Measurements from ENCODE around the gene SGK2.

Gene SGK2
- total RNA-seq: 0.56 reads per million

DNA sequence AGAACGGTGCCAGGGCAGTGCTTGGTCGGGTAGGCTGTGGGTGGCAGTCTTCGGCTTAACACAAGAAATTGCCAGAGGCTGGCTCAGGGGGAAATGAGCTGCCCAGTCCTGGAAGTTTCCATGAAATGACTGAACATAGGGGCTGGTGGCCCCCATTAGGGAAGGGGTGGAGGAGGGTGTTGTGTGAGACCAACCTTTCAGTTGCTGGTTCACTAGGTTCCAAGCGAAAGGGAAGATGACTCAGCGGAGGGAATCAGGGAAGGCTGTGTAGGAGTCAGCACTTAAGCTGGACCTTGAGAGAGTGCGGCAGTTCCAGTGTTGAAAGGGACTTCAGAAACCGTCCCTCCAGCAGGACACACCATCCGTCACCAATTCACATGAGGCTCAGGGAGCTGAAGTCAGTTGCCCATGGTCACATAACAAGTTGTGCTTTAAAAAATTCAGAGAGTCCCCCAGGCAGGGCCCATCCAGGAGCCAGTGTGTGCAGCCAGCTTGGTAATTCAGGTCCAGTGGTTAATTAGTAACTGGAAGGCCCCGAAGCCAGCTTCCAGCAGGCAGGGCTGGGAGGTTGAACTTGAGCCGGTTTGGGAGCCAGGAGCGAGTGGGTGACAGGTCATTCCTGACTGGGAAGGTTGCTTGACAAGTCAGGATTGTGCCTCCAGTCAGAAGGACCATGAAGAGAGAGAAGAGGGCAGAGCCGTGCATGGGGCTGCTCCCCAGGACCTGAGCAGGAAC is at the start of gene SGK2:
Gene SGK2 (plus strand): TSS at position 616 of the 735 bp plus-strand sequence. CDS start 7,469 bp downstream, outside the sequence.
- no peak for DNase-seq

- no peak for DNase-seq
Observed at GRCh38 chr20:43511879-43512278, 46.9 kb upstream of the SGK2 start.

DNA sequence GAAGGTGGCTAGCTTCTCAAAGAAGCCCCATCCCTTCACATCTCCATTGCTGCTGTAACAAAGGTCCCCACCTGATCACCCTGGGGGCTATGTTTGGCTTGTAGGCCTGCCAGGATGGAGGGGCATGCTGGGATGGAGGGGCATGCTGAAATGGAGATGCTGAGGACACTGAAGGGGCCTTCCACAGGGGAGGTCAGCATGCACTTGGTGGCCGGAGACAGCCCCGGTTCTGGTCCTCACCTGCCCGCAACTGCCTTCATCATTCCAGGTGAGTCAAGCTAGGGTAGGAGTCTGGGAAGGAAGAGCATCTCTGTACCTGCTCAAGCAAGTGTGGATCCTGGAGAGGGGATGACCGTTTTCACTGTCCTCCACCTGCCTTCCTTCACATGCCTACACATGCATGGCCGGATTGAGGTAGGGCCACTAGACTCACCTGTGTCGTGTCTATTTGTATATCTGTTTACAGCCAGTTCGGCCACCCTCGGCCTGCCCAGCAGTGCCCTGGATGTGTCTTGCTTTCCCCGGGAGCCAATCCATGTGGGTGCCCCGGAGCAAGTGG is 45.4 kb upstream of the SGK2 start:
- no peak for DNase-seq

- peak; percentile 87 for DNase-seq
Observed at GRCh38 chr20:43513931-43514647, 44.7 kb upstream of the SGK2 start.

DNA sequence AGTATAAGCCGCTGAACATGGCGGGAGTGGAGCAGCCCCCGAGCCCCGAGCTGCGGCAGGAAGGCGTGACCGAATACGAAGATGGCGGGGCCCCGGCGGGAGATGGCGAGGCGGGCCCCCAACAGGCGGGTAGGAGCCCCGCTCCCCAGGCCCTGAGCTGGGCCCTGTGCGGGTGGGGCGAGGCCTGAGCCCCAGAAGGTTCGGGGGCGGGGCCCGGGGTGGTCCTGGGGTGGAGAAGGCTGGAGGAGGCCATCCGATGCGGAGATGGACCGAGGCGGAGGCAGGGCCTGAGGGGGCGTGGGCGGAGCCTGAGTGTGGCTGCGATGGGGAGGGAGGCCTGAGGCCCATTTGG is 44.2 kb upstream of the SGK2 start:
- peak; percentile 12 for DNase-seq

- no peak for DNase-seq
Observed at GRCh38 chr20:43515628-43516027, 43.2 kb upstream of the SGK2 start.

GRCh38 chr20:43516251-43516824 is 42.5 kb upstream of the SGK2 start:
- no peak for DNase-seq

DNA sequence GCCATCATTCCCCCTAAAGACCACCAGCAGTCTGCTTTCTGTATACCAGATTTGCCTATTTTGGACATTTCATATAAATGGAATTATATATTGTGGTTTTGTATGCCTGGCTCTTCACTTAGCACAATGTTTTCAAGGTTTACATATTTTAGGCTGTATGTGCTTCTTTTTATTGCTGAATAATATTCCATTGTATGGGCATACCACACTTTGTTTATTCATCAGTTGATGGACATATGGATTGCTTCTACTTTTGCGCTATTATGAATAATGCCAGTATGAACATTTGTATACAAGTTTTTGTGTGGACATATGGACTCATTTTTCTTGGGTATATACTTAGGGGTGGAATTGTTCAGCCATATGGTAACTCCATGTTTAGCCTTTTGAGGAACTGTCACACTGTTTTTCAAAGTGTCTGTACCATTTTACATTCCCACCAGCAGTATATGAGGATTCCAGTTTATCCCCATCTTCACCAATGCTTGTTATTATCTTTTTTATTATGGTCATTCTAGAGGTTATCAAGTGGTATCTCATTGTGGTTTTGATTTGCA is 38.7 kb upstream of the SGK2 start:
- no peak for DNase-seq

GRCh38 chr20:43525021-43525420 is 33.8 kb upstream of the SGK2 start:
- no peak for DNase-seq

GRCh38 chr20:43528258-43528875 is 30.5 kb upstream of the SGK2 start:
- no peak for DNase-seq

- DNase-seq: no peak
Observed at GRCh38 chr20:43529051-43529450, 29.8 kb upstream of the SGK2 start.

DNA sequence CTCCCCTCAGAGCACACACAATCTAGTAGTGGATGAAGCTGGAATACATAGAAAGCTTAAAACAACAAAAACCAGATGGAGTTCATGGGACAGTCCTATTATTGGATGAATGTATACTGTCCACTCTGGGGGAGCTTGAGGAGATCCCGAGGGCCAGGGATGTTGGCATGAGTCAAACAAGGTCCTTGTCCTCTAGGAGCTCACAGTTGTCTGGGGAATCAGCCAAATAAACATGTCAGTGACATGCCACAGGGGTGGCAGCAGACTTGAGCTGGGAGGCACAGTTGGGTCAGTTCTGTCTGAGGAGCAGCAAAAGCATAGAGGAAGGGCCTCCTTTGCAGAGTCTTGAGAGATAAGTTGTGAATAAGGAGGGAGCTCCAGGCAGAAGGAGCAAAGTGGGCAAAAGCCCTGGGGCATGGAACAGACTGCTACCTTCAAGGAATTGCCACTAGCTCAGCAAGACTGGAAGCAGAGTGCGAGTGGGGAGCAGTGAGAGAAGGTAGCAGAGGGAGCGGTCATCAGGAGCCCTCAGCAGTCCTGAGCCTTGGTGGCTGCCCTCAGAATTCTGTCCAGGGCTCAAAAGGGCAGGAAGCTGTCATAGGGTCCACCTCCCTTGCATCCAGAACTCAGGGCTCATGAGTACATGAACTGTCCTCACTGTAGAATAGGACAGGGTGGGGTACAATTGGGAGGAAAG is 29.2 kb upstream of the SGK2 start:
- DNase-seq: no peak

DNA sequence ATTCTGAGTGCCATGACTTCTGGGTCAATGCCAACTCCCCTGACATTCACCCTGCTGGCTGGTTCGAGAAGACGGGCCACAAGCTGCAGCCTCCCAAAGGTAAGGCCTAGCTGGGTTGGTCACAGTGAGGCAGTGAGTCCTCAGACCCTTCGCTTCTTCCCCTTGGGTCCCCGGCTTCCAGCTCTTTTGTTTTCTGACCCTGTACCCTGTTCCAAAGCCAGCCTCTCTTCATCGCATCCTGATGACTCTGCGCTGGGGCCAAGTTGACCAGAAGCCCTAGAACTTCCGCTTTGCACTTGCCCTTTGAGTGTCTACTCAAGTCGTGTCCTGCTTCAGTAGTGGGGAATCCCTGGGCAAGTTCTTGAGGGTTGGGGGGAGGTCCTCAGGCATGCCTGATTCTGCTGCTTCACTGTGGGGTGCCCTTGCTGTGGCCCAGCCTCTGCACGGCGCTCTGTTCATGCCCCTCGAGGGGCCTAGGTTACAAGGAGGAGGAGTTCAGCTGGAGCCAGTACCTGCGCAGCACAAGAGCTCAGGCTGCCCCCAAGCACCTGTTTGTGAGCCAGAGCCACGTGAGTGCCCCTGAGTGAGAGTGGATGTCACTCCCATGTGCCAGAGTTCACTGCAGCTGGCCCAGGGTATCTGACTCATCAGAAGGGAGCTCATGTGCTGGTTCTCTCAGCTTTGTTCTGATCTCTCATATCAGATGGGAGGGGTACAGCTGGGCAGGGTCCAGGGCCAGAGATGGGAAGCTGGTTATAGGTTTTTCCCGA is 28.3 kb upstream of the SGK2 start:
- no peak for DNase-seq

- DNase-seq: no peak
Observed at GRCh38 chr20:43531091-43531443, 27.8 kb upstream of the SGK2 start.

DNA sequence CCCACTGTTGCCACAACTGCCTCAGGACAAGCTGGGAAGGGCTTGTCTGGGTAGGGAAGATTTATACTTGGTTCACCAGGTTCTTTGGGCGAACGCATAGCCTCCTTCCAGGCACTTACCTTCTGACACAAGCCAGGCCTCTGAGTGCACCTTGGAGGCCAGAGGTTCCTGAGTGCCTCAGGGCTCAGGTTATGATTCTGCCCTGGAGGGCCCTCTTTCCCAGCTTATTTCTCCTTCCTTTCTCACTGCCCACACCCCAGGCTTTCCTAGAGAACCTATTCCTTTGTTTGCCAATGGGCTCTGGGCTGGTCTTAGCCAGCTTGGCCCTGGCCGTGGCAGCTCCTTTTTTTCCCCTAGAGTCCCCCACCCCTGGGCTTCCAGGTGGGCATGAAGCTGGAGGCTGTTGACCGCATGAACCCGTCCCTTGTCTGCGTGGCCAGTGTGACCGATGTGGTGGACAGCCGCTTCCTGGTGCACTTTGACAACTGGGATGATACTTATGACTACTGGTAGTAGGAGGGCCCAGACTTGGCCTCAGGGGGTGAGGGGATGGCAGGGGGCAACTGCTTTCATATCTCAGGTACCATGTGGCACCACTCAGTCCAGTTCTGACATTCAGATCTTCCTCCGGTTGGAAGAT is 26.3 kb upstream of the SGK2 start:
- DNase-seq: no peak

DNA sequence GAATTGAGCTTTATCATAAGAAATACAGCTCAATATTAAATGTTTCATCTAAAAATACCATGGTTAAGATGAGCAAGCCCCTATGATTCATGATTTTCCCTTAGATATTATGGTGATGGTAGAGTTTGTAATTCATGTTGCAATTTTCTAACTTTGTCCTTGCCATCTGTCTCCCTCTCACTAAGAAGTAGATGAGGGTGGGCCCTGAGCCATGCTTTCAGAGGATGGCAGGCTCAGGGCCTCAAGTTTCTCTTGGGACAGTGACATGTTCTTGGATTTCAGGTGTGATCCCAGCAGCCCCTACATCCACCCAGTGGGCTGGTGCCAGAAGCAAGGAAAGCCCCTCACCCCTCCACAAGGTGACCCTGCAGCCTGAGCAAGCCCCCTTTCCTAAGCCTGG is 25.8 kb upstream of the SGK2 start:
- no peak for DNase-seq

DNA sequence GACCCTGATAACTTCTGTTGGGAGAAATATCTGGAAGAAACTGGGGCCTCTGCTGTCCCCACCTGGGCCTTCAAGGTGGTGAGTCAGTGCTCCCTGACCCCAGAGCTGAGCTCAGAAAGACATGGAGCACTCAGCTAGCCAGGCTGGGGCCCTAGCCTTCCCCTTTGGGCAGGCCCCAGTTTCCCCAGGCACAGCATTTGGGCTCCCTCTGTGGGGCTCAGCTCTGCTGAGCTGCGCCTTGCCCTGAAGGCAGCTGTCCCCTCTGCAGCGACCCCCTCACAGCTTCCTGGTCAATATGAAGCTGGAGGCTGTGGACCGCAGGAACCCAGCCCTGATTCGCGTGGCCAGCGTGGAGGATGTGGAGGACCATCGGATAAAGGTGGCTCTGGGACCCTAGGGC is 24.8 kb upstream of the SGK2 start:
- no peak for DNase-seq

DNA sequence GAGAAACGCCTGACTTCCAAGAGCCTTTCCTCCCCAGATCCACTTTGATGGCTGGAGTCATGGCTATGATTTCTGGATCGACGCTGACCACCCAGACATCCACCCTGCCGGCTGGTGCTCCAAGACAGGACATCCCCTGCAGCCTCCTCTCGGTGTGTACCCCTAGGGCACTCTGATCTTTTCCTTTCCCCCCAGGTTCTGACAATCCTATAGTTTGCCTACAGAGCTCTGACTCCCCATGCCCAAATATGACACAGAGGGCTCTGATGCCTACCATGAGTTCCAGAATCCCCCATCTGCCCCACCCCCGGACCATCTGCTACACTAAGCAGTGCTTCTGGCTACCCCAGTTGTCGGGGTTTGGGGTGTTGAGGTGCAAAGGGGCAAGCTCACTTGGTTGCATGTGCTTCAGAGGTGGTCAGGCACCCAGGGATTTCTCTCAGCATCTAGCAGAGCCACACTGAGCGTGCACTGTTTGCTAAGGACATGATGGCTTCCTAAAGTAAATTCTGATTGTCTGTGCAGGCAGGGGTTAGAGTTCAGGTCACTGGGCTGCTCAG is 24.0 kb upstream of the SGK2 start:
- DNase-seq: no peak

DNA sequence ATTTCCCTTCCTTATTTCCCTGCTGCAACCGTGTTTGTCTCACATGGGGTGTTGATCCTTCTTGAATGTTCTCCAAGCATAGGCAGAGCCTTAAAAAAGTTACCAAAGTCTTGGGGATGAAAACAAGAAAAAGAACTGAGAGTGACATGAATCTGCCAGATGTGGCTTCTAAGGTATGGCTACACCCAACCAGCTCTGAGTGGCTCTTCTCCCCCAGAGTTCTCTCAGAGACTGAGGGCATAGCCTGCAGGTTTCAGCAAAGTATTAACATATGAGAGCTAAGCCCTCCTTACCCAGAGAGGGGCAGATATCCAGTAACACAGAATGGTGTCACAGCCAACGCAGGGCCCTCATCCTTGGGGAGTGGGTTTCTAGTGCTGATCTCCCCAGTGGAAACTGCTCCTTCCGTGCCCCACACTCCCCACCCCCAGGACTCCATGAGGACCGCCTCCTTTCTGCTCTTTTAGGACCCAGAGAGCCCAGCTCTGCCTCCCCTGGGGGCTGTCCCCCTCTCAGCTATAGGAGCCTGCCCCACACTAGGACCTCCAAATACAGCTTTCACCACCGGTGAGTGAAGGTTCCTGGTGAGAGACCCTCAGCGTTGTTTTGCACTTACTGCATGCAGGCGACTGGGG is 23.3 kb upstream of the SGK2 start:
- no peak for DNase-seq
